ENCODE data around the gene ERICH6B.
A peak's percentile ranks its signal among the peaks of the same experiment; 100 is the strongest.

ERICH6B gene

GRCh38 chr13:45541806-45542205, 73.7 kb downstream of the ERICH6B start:
- Histone ChIP-seq H3K9ac (ENCODE audit: low read length) (no peak overlapping the region), H3K4me1 (ENCODE audit: control insufficient read depth, insufficient read depth, low read length) (no peaks in the 10 kb centered on the region), H3K27me3 (replicated peaks; ENCODE audit: control insufficient read depth, insufficient read depth, low read length) (no peaks in the 10 kb centered on the region), H3K9me3 (ENCODE audit: control insufficient read depth, low read length) (no peaks in the 10 kb centered on the region), H3K4me3 (ENCODE audit: low read length) (no peak overlapping the region), H3K36me3 (ENCODE audit: control insufficient read depth, insufficient read depth, low read length, severe bottlenecking) (peaks cover 7% of the 10 kb centered on the region)
- no peak for DNase-seq (ENCODE audit: low read depth)

GRCh38 chr13:45540864-45541263, 74.7 kb downstream of the ERICH6B start:
- no peaks in the 10 kb centered on the region for H3K27me3 ChIP-seq (replicated peaks; ENCODE audit: control insufficient read depth, insufficient read depth, low read length)
- no peak overlapping the region for H3K9ac ChIP-seq (ENCODE audit: low read length)
- no peaks in the 10 kb centered on the region for H3K4me1 ChIP-seq (ENCODE audit: control insufficient read depth, insufficient read depth, low read length)

DNA sequence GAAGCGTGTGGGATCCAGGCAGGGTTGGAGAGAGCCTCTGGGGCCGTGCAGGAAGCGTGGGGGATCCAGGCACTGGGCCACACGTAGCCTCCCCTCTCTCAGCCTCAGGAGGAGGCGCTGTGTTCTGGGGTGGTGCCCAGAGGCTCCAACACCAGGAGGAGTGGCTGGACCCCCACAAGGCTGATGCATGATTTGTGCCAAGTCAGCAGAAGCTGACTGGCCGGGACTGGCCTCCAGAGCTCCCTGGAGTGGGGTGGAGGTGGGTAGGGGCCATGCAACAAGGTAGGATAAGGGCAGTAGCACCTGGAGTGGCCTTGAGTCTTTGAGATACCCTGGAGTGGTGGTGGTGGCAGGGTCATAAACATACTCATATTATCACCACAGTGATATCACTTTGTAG, 75.3 kb downstream of the ERICH6B start:
- Histone ChIP-seq H3K4me1 (ENCODE audit: control insufficient read depth, insufficient read depth, low read length) (no peaks in the 10 kb centered on the region), H3K9me3 (ENCODE audit: control insufficient read depth, low read length) (no peaks in the 10 kb centered on the region), H3K36me3 (ENCODE audit: control insufficient read depth, insufficient read depth, low read length, severe bottlenecking) (peaks cover 22% of the 10 kb centered on the region), H3K27me3 (replicated peaks; ENCODE audit: control insufficient read depth, insufficient read depth, low read length) (no peaks in the 10 kb centered on the region), H3K4me3 (ENCODE audit: low read length) (no peak overlapping the region), H3K9ac (ENCODE audit: low read length) (no peak overlapping the region)
- no peak for DNase-seq (ENCODE audit: low read depth)

More at GRCh38 chr13:45540864-45541263, 74.7 kb downstream of the ERICH6B start:
- peaks cover 16% of the 10 kb centered on the region for H3K36me3 ChIP-seq (ENCODE audit: control insufficient read depth, insufficient read depth, low read length, severe bottlenecking)
- no peak overlapping the region for H3K4me3 ChIP-seq (ENCODE audit: low read length)
- DNase-seq (ENCODE audit: low read depth), result no peak
- no peaks in the 10 kb centered on the region for H3K9me3 ChIP-seq (ENCODE audit: control insufficient read depth, low read length)

DNA sequence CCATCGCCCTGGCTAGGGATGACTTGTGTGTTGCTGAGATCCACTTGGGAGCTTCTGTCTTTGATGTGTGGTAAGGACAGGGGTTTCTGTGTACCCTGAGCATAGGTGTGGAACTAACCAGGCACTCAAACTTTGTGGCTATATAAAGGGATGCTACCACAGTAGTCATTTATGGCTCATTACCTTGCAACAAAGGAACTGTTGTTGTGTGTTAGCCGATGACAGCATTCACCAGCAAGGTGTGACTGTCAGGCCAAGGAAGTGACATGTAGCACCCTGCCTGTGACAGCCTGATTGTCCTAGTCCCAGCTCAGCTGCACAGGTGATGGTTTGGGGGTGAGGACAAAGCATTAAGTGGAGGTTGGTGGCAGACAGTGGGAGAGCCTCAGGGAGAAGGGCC, 77.2 kb downstream of the ERICH6B start:
- H3K36me3 ChIP-seq (ENCODE audit: control insufficient read depth, insufficient read depth, low read length, severe bottlenecking), result peaks cover 40% of the 10 kb centered on the region
- H3K4me3 ChIP-seq (ENCODE audit: low read length), result no peak overlapping the region
- H3K27me3 ChIP-seq (replicated peaks; ENCODE audit: control insufficient read depth, insufficient read depth, low read length), result no peaks in the 10 kb centered on the region
- H3K9me3 ChIP-seq (ENCODE audit: control insufficient read depth, low read length), result no peaks in the 10 kb centered on the region
- H3K9ac ChIP-seq (ENCODE audit: low read length), result no peak overlapping the region
- H3K4me1 ChIP-seq (ENCODE audit: control insufficient read depth, insufficient read depth, low read length), result no peaks in the 10 kb centered on the region
- DNase-seq (ENCODE audit: low read depth), result no peak

- Histone ChIP-seq H3K9me3 (ENCODE audit: control insufficient read depth, low read length) (no peaks in the 10 kb centered on the region), H3K4me1 (ENCODE audit: control insufficient read depth, insufficient read depth, low read length) (no peaks in the 10 kb centered on the region), H3K27me3 (replicated peaks; ENCODE audit: control insufficient read depth, insufficient read depth, low read length) (no peaks in the 10 kb centered on the region), H3K36me3 (ENCODE audit: control insufficient read depth, insufficient read depth, low read length, severe bottlenecking) (peaks cover 48% of the 10 kb centered on the region), H3K9ac (ENCODE audit: low read length) (no peak overlapping the region), H3K4me3 (ENCODE audit: low read length) (no peak overlapping the region)
- peak; percentile 19 for DNase-seq (ENCODE audit: low read depth)
Observed at GRCh38 chr13:45537516-45537915, 78.0 kb downstream of the ERICH6B start.

DNA sequence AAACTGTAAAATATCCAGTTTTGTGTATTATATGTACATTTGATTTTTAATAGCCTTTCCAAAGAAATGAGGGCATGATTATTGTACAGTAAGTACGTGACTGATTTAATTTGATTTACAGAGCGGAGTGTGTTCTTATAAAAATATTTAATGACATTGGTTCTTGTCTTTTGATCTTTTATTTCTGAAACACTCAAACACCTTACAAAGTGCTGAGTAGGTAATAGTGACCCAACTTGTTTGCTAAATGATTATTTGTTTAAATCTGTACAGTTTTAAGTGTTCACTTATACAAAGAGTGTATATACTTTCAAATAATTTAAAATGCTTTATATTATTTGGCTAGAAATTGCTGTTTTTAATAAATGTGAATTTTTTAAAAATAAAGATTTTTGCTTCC, 79.3 kb downstream of the ERICH6B start:
- H3K27me3 ChIP-seq (replicated peaks; ENCODE audit: control insufficient read depth, insufficient read depth, low read length), result no peaks in the 10 kb centered on the region
- DNase-seq (ENCODE audit: low read depth), result no peak
- H3K9ac ChIP-seq (ENCODE audit: low read length), result no peak overlapping the region
- no peaks in the 10 kb centered on the region for H3K9me3 ChIP-seq (ENCODE audit: control insufficient read depth, low read length)
- no peaks in the 10 kb centered on the region for H3K4me1 ChIP-seq (ENCODE audit: control insufficient read depth, insufficient read depth, low read length)
- no peak overlapping the region for H3K4me3 ChIP-seq (ENCODE audit: low read length)
- peaks cover 56% of the 10 kb centered on the region for H3K36me3 ChIP-seq (ENCODE audit: control insufficient read depth, insufficient read depth, low read length, severe bottlenecking)

- Histone ChIP-seq H3K4me3 (ENCODE audit: low read length) (no peak overlapping the region), H3K27me3 (replicated peaks; ENCODE audit: control insufficient read depth, insufficient read depth, low read length) (no peaks in the 10 kb centered on the region), H3K9me3 (ENCODE audit: control insufficient read depth, low read length) (no peaks in the 10 kb centered on the region), H3K4me1 (ENCODE audit: control insufficient read depth, insufficient read depth, low read length) (no peaks in the 10 kb centered on the region), H3K36me3 (ENCODE audit: control insufficient read depth, insufficient read depth, low read length, severe bottlenecking) (peaks cover 72% of the 10 kb centered on the region), H3K9ac (ENCODE audit: low read length) (no peak overlapping the region)
- no peak for DNase-seq (ENCODE audit: low read depth)
Observed at GRCh38 chr13:45534604-45535003, 80.9 kb downstream of the ERICH6B start.

- no peaks in the 10 kb centered on the region for H3K9me3 ChIP-seq (ENCODE audit: control insufficient read depth, low read length)
- H3K4me3 ChIP-seq (ENCODE audit: low read length), result no peak overlapping the region
- no peaks in the 10 kb centered on the region for H3K4me1 ChIP-seq (ENCODE audit: control insufficient read depth, insufficient read depth, low read length)
- no peaks in the 10 kb centered on the region for H3K27me3 ChIP-seq (replicated peaks; ENCODE audit: control insufficient read depth, insufficient read depth, low read length)
- no peak for DNase-seq (ENCODE audit: low read depth)
- no peak overlapping the region for H3K9ac ChIP-seq (ENCODE audit: low read length)
- peaks cover 85% of the 10 kb centered on the region for H3K36me3 ChIP-seq (ENCODE audit: control insufficient read depth, insufficient read depth, low read length, severe bottlenecking)
Observed at GRCh38 chr13:45529758-45530157, 85.8 kb downstream of the ERICH6B start.

DNA sequence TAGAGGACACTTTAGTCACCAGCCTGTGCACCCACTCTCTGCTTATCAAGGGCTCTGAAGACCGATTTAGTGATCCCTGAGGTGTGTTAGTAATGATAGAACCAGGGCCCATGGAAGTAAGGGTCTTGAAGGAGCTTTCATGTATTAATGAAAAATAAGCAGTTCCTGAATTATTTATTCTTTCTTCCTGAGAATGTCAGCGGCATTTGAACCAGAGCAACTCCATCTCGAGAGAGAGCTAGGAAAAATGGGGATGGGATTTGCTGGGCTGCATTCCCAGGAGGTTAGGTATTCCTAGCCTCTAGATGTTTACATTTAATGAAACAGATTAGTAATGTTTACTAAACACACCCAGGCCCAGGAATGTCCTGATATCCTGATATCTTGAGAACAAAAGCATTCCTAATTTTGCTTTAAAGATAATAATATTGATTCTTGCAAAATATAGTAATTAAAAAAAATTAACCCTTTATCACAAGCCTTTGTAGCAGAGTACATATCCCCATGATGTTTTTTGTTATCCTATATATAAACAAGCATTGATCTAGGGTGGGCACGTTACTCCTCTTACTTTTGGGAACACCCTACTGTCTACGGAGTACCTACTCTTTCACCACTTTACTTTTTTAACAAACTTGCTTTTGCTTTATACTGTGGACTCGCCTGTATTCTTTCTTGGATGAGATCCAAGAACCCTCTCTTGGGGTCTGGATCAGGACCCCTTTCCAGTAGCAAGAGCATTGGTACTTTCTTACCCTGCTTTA, 87.7 kb downstream of the ERICH6B start:
- no peaks in the 10 kb centered on the region for H3K4me1 ChIP-seq (ENCODE audit: control insufficient read depth, insufficient read depth, low read length)
- no peak overlapping the region for H3K4me3 ChIP-seq (ENCODE audit: low read length)
- H3K27me3 ChIP-seq (replicated peaks; ENCODE audit: control insufficient read depth, insufficient read depth, low read length), result no peaks in the 10 kb centered on the region
- peak; percentile 31 for DNase-seq (ENCODE audit: low read depth)
- no peak overlapping the region for H3K9ac ChIP-seq (ENCODE audit: low read length)
- H3K36me3 ChIP-seq (ENCODE audit: control insufficient read depth, insufficient read depth, low read length, severe bottlenecking), result peaks cover 82% of the 10 kb centered on the region
- H3K9me3 ChIP-seq (ENCODE audit: control insufficient read depth, low read length), result no peaks in the 10 kb centered on the region

- Histone ChIP-seq H3K36me3 (ENCODE audit: control insufficient read depth, insufficient read depth, low read length, severe bottlenecking) (peaks cover 81% of the 10 kb centered on the region), H3K4me1 (ENCODE audit: control insufficient read depth, insufficient read depth, low read length) (peaks cover 6% of the 10 kb centered on the region)
Observed at GRCh38 chr13:45522571-45522970, 93.0 kb downstream of the ERICH6B start.

DNA sequence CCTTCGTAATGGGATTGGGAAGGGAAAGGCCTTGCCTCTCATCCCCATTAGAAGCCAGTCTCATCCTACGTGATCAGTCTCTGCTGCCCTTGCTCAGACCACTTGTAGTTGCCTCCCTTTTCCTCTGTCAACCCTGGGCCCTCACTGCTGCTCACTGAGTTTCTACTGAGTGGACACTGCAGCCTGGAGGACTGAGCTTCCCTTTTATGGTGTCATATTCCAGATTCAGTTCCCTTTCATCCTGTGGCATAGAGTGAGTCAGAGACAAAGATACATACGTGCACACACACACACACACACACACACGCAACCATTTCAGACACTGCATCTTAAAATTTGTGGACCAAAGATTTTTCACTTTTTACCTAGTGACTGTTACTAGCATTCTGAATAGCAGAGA, 94.2 kb downstream of the ERICH6B start:
- Histone ChIP-seq H3K4me3 (ENCODE audit: low read length) (no peak overlapping the region), H3K27me3 (replicated peaks; ENCODE audit: control insufficient read depth, insufficient read depth, low read length) (no peaks in the 10 kb centered on the region), H3K4me1 (ENCODE audit: control insufficient read depth, insufficient read depth, low read length) (peaks cover 6% of the 10 kb centered on the region), H3K9ac (ENCODE audit: low read length) (no peak overlapping the region), H3K36me3 (ENCODE audit: control insufficient read depth, insufficient read depth, low read length, severe bottlenecking) (peaks cover 82% of the 10 kb centered on the region), H3K9me3 (ENCODE audit: control insufficient read depth, low read length) (no peaks in the 10 kb centered on the region)
- DNase-seq (ENCODE audit: low read depth), result peak; percentile 85

More at GRCh38 chr13:45522571-45522970, 93.0 kb downstream of the ERICH6B start:
- DNase-seq (ENCODE audit: low read depth), result peak; percentile 90
- H3K9me3 ChIP-seq (ENCODE audit: control insufficient read depth, low read length), result no peaks in the 10 kb centered on the region
- H3K27me3 ChIP-seq (replicated peaks; ENCODE audit: control insufficient read depth, insufficient read depth, low read length), result no peaks in the 10 kb centered on the region
- no peak overlapping the region for H3K9ac ChIP-seq (ENCODE audit: low read length)
- H3K4me3 ChIP-seq (ENCODE audit: low read length), result no peak overlapping the region

- no peak overlapping the region for H3K9ac ChIP-seq (ENCODE audit: low read length)
- DNase-seq (ENCODE audit: low read depth), result no peak
- H3K27me3 ChIP-seq (replicated peaks; ENCODE audit: control insufficient read depth, insufficient read depth, low read length), result no peaks in the 10 kb centered on the region
- peaks cover 89% of the 10 kb centered on the region for H3K36me3 ChIP-seq (ENCODE audit: control insufficient read depth, insufficient read depth, low read length, severe bottlenecking)
- no peaks in the 10 kb centered on the region for H3K9me3 ChIP-seq (ENCODE audit: control insufficient read depth, low read length)
- H3K4me1 ChIP-seq (ENCODE audit: control insufficient read depth, insufficient read depth, low read length), result peaks cover 6% of the 10 kb centered on the region
- no peak overlapping the region for H3K4me3 ChIP-seq (ENCODE audit: low read length)
Observed at GRCh38 chr13:45519493-45519892, 96.0 kb downstream of the ERICH6B start.

Measured in adipocyte (in vitro differentiated cells).